GM23338 (cell line): Measurements from ENCODE around the gene ZMYND19. TPM values are rescaled to one million over a fixed set of nuclear protein-coding genes. Genes with fewer than 3 reads are reported as not detected.

Source experiments
- ATAC-seq: fragments of 200-7000 bp; cut with Tn5 transposase; 3 replicates; pipeline ENCODE4 v1.9.1; 2020
- DNase-seq: peaks from one replicate; pipeline ENCODE4 v3.0.0-alpha.2; 2015; ENCODE audit warnings: low spot score
- H2AFZ ChIP-seq: fragments of 200-600 bp; sonication (generic); 2 replicates; pipeline ENCODE4 v1.8.0; 2016; ENCODE audit warnings: antibody characterized with exemption, mild to moderate bottlenecking, moderate library complexity
- H3F3A ChIP-seq: fragments of 200-600 bp; sonication (generic); replicated peaks from 2 replicates; pipeline ENCODE4 v1.8.0; 2017; ENCODE audit warnings: antibody characterized with exemption, mixed run types, low read depth
- H3K27ac ChIP-seq: fragments of 200-600 bp; sonication (generic); 2 replicates; pipeline ENCODE4 v1.6.1; 2016; ENCODE audit warnings: low read depth
- H3K27me3 ChIP-seq: fragments of 200-600 bp; sonication (generic); 2 replicates; pipeline ENCODE4 v1.8.0; 2016; ENCODE audit warnings: mild to moderate bottlenecking, mixed run types, moderate library complexity; ENCODE audit not compliant: insufficient read depth
- H3K36me3 ChIP-seq: fragments of 200-600 bp; sonication (generic); 2 replicates; pipeline ENCODE4 v1.8.0; 2016; ENCODE audit warnings: mild to moderate bottlenecking; ENCODE audit not compliant: insufficient read depth
- H3K4me1 ChIP-seq: fragments of 200-600 bp; sonication (generic); 2 replicates; pipeline ENCODE4 v1.8.0; 2016; ENCODE audit warnings: mild to moderate bottlenecking, moderate library complexity; ENCODE audit not compliant: insufficient read depth
- H3K4me2 ChIP-seq: fragments of 200-600 bp; sonication (generic); 2 replicates; pipeline ENCODE4 v1.7.1; 2017; ENCODE audit warnings: mixed run types
- H3K4me3 ChIP-seq: fragments of 200-600 bp; sonication (generic); 2 replicates; pipeline ENCODE4 v1.6.1; 2016; ENCODE audit warnings: mixed run types
- H3K79me2 ChIP-seq: fragments of 200-600 bp; sonication (generic); replicated peaks from 2 replicates; pipeline ENCODE4 v1.8.0; 2017; ENCODE audit warnings: mild to moderate bottlenecking; ENCODE audit not compliant: insufficient read depth
- H3K9me2 ChIP-seq: fragments of 200-600 bp; sonication (generic); 2 replicates; pipeline ENCODE4 v1.8.0; 2017; ENCODE audit not compliant: insufficient read depth
- H4K20me1 ChIP-seq: fragments of 200-600 bp; sonication (generic); replicated peaks from 2 replicates; pipeline ENCODE4 v1.8.0; 2017; ENCODE audit warnings: mild to moderate bottlenecking; ENCODE audit not compliant: insufficient read depth
- H3K27ac Mint-ChIP-seq: 2 replicates; pipeline ENCODE4 v1.8.0; 2020; ENCODE audit warnings: inconsistent platforms, mild to moderate bottlenecking, moderate library complexity, mixed read lengths
- H3K27me3 Mint-ChIP-seq: 3 replicates; pipeline ENCODE4 v1.8.0; 2022; ENCODE audit warnings: low read depth, mild to moderate bottlenecking, moderate library complexity, mixed read lengths, inconsistent platforms; ENCODE audit not compliant: insufficient read depth, poor library complexity
- H3K36me3 Mint-ChIP-seq: 3 replicates; pipeline ENCODE4 v1.8.0; 2021; ENCODE audit warnings: low read depth, mild to moderate bottlenecking, inconsistent platforms, moderate library complexity, mixed read lengths
- H3K4me1 Mint-ChIP-seq: 3 replicates; pipeline ENCODE4 v1.8.0; 2020; ENCODE audit warnings: mild to moderate bottlenecking, inconsistent platforms, mixed read lengths
- H3K4me3 Mint-ChIP-seq: 3 replicates; pipeline ENCODE4 v1.8.0; 2021; ENCODE audit warnings: moderate library complexity, mild to moderate bottlenecking, inconsistent platforms, mixed read lengths
- H3K9me3 Mint-ChIP-seq: 3 replicates; pipeline ENCODE4 v1.8.0; 2020; ENCODE audit warnings: moderate library complexity, mild to moderate bottlenecking, inconsistent platforms, mixed read lengths
- CREB1 ChIP-seq: fragments of 250-450 bp; sonication (Bioruptor Pico); IDR thresholded peaks from 2 replicates; pipeline ENCODE4 v1.5.0; 2020; ENCODE audit warnings: low read depth, mild to moderate bottlenecking, moderate library complexity
- CTCF ChIP-seq, 2 experiments: fragments of 200-600 bp in 1 of 2; sonication (generic) in 1 of 2; conservative IDR thresholded peaks; 2 replicates each; pipeline versions ENCODE4 v1.5.1 to v1.6.1; 2016 to 2017; ENCODE audit warnings: antibody characterized with exemption in 2 of 2, low read depth in 2 of 2, mild to moderate bottlenecking in 2 of 2, moderate library complexity in 1 of 2
- ETS1 ChIP-seq: IDR thresholded peaks from 2 replicates; pipeline ENCODE4 v1.6.1; 2016; ENCODE audit warnings: antibody characterized with exemption
- EZH2 ChIP-seq: fragments of 200-600 bp; sonication (generic); IDR thresholded peaks from one replicate; pipeline ENCODE4 v1.8.0; 2017; ENCODE audit warnings: antibody characterized with exemption, mild to moderate bottlenecking, low read depth; ENCODE audit not compliant: unreplicated experiment
- EZH2phosphoT487 ChIP-seq: fragments of 200-600 bp; sonication (generic); IDR thresholded peaks from one replicate; pipeline ENCODE4 v1.8.1; 2018; ENCODE audit warnings: antibody characterized with exemption; ENCODE audit not compliant: unreplicated experiment
- JUNB ChIP-seq: IDR thresholded peaks from one replicate; pipeline ENCODE4 v1.6.1; 2016; ENCODE audit warnings: antibody characterized with exemption; ENCODE audit not compliant: unreplicated experiment
- NANOG ChIP-seq: IDR thresholded peaks from 2 replicates; pipeline ENCODE4 v1.6.1; 2016; ENCODE audit warnings: antibody characterized with exemption, borderline replicate concordance
- POLR2AphosphoS5 ChIP-seq: IDR thresholded peaks from 2 replicates; pipeline ENCODE4 v1.6.1; 2016; ENCODE audit warnings: antibody characterized with exemption, low read depth
- REST ChIP-seq: IDR thresholded peaks from one replicate; pipeline ENCODE4 v1.6.1; 2018; ENCODE audit warnings: antibody characterized with exemption; ENCODE audit not compliant: unreplicated experiment
- STAT1 ChIP-seq: IDR thresholded peaks from one replicate; pipeline ENCODE4 v1.6.1; 2016; ENCODE audit warnings: antibody characterized with exemption; ENCODE audit not compliant: unreplicated experiment
- ZNF114 ChIP-seq: fragments of 250-450 bp; sonication (Bioruptor Pico); IDR thresholded peaks from 2 replicates; pipeline ENCODE4 v1.5.0; 2020; ENCODE audit warnings: mild to moderate bottlenecking, moderate library complexity
- ZNF331 ChIP-seq: fragments of 250-450 bp; sonication (Bioruptor Pico); IDR thresholded peaks from 2 replicates; pipeline ENCODE4 v1.5.0; 2020; ENCODE audit warnings: low read depth, mild to moderate bottlenecking, moderate library complexity
- ZNF462 ChIP-seq: fragments of 250-450 bp; sonication (Bioruptor Pico); IDR thresholded peaks from 2 replicates; pipeline ENCODE4 v1.5.0; 2020; ENCODE audit warnings: mild to moderate bottlenecking, moderate library complexity
- polyA plus RNA-seq: library from polyadenylated mRNA; unstranded; fragments of >200 nt; fragmentation: Nextera tagmentation; extraction: Ambion mirVana; gene quantifications from 2 replicates; pipeline ENCODE4 v1.2.1, GENCODE V29; 2016
- total RNA-seq: library from RNA; depleted of rRNA; stranded (reverse); fragments of >200 nt; shearing (Covaris generic); gene quantifications from 2 replicates; pipeline ENCODE4 v1.2.3, GENCODE V29; 2014

ZMYND19 gene
- total and polyA plus RNA-seq, 2 experiments from 2014 or later, result 25.8 to 58.5 TPM

GRCh38 chr9:137543237-137543963 lies 46.9 kb downstream of the ZMYND19 start:
- no peak overlapping the region for H3K4me2 ChIP-seq
- no peaks in the 10 kb centered on the region for H4K20me1 ChIP-seq
- H3K4me3 Mint-ChIP-seq, result no peak overlapping the region
- H2AFZ ChIP-seq, result no peak overlapping the region
- H3K9me2 ChIP-seq, result no peaks in the 10 kb centered on the region
- DNase-seq, result no peak
- H3K27me3 ChIP-seq, result no peaks in the 10 kb centered on the region
- ATAC-seq, result no peak
- H3K27me3 Mint-ChIP-seq, result peaks cover 8% of the 10 kb centered on the region
- no peaks in the 10 kb centered on the region for H3K36me3 ChIP-seq
- no peak overlapping the region for H3K27ac ChIP-seq
- H3K4me3 ChIP-seq, result no peak overlapping the region
- no peaks in the 10 kb centered on the region for H3F3A ChIP-seq
- no peaks in the 10 kb centered on the region for H3K4me1 Mint-ChIP-seq
- no peaks in the 10 kb centered on the region for H3K79me2 ChIP-seq
- H3K27ac Mint-ChIP-seq, result no peak overlapping the region
- TF ChIP-seq EZH2phosphoT487 (no peak), EZH2 (no peak), POLR2AphosphoS5 (no peak), ETS1 (no peak), ZNF331 (no peak), NANOG (no peak), STAT1 (no peak), JUNB (no peak), REST (no peak), CTCF (conservative IDR thresholded peaks at IDR 0.05; ENCODE audit: low read depth in 2 of 2) (no peak), ZNF462 (no peak), ZNF114 (no peak), CREB1 (CRISPR knock-in tag) (no peak)
- H3K9me3 Mint-ChIP-seq, result peaks cover 19% of the 10 kb centered on the region
- peaks cover 15% of the 10 kb centered on the region for H3K36me3 Mint-ChIP-seq
- no peaks in the 10 kb centered on the region for H3K4me1 ChIP-seq
